NOMO-1 treated with dmso at 0.1 percent for 144 hours (cell line): Measurements from ENCODE around the gene AKR1D1.

ENCODE experiments used
- DNase-seq: peaks from one replicate; lab custom pipeline; 2025; ENCODE audit not compliant: unreplicated experiment; lab: John Stamatoyannopoulos, UW

Gene AKR1D1

DNA sequence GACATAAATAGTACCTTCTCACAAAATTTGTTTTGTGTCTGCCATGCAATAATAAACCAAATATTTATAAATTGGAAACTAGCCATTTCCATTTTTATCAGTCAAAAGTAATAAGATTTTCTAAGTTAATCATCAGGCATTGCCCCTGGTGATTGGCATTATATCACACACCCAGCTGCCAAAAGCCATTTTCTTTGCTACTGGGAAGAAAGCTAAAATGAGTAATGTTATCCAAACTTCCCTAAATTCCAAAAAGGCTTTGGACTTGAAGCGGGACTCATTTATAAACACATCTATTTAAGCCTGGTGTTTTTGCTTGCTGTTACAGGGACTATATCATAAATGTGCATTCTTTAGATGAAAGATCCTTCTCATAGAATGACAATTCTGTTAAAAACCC is 86.0 kb downstream of the AKR1D1 start:
- no peak for DNase-seq

DNA sequence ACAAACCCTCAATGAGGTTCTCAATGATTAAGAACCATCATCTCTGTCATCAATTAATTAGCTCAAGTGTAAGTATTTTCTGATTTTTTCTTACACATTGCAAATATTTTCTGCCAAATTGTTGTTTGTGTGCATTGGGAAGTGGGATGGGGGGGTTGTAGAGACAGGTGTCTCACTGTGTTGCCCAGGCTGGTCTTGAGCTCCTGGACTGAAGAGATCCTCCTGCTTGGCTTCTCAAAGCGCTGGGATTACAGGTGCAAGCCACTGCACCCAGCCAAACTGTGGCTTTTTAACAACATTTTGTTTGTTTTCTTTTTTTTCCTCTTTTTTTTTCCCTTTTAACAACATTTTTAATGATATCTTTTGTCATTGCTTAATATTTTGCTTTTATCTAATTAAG is 87.5 kb downstream of the AKR1D1 start:
- no peak for DNase-seq

DNA sequence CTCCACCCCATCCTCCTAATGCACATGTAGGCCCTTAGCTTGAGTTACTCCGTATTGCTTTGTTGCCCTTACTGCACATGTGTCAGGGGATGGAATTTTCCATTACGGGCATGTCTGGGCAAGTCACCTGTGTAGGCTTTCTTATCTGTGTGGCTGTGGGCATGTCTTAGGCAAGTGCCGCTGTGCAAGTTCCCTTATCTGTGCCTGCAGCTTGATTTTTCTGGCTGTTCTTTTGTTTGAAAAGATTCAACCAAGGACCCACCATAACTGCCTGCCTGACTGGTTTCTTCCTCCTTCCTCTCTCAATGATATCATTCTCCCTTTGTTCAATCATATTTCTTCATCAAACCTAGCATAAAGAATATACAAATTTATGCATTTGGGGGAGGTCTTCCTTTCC is 88.5 kb downstream of the AKR1D1 start:
- DNase-seq = no peak

DNA sequence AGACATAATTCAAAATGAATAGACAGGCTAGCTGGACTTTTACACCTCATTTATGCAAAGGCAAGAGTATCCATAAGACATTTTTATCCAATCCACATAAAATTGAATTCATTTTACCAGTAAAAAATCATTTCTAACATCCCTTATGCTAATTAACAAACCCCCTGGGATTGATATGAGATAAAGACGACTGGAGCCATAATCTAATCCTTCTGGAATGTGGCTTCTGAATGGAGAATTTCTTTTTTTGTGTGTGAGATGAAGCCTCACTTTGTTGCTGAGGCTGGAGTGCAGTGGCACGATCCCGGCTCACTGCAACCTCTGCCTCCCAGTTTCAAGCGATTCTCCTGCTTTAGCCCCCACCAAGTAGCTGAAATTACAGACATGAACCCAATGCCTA is 90.4 kb downstream of the AKR1D1 start:
- DNase-seq = no peak

DNA sequence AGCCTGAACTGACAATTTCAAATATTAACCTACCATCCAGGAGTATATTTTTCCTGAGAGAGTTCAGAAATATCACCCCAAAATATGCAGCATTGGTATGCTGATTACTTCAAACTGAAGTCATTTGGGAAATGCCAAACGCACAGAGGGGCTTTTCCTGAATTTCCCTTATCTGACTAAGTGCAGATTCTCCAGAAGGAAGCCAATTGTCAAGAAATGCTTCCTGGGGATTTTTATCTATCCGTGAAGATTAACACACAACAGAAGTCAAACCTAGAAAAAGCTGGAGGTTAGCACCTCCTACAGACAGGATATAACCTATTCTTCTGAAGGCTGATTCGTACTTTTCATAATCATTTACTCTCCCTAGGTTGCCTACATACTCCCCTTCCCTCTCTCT is 91.0 kb downstream of the AKR1D1 start:
- DNase-seq = no peak

DNA sequence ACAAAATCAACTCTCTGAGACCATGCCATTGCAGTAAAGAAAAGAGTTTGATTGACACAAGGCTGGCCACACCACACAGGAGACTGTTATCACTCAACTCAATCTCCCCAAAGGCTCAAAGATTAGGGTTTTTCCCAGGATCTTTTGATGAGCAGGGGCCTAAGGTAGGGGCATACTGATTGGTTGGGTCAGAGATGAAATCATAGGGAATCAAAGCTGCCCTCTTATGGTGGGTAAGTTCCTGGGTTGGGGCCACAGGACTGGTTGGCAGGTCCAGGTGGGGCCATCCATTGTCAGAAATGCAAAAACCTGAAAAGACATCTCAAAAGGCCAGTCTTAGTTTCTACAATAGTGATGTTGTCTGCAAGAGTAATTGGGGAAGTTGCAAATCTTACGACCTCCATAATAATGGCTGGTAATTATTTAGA is 91.6 kb downstream of the AKR1D1 start:
- no peak for DNase-seq
